ENCODE data around the gene ZNF385B. TPM values are rescaled to one million over a fixed set of nuclear protein-coding genes. Genes with fewer than 3 reads are reported as not detected.

ZNF385B gene
- total and polyA plus RNA-seq, 9 of the 15 experiments (the other 6 are each of a cell fraction or from before 2014, with no cell fraction given) = 0.50 TPM; not detected in 8

GRCh38 chr2:179861416-179862067 is at the start of gene ZNF385B (continued):
- TF ChIP-seq MGA (IDR thresholded peaks at IDR 0.05) = no peak
